Measurements from ENCODE around the gene SCAF11.

The SCAF11 gene

GRCh38 chr12:45887544-45887943 is 102.8 kb downstream of the SCAF11 start:
- TF ChIP-seq CTCF (conservative IDR thresholded peaks at IDR 0.05) = no peak
- TF ChIP-seq ZFX (IDR thresholded peaks at IDR 0.05) = no peak
- no peak overlapping the region for H3K27ac ChIP-seq

GRCh38 chr12:45886685-45887084 is 103.7 kb downstream of the SCAF11 start:
- no peak for TF ChIP-seq ZFX (IDR thresholded peaks at IDR 0.05)
- TF ChIP-seq CTCF (conservative IDR thresholded peaks at IDR 0.05) = no peak
- H3K27ac ChIP-seq = no peak overlapping the region

GRCh38 chr12:45883187-45883586 is 107.2 kb downstream of the SCAF11 start:
- H3K27ac ChIP-seq = no peak overlapping the region
- no peak for TF ChIP-seq CTCF (conservative IDR thresholded peaks at IDR 0.05)
- TF ChIP-seq ZFX (IDR thresholded peaks at IDR 0.05) = no peak

- no peak overlapping the region for H3K27ac ChIP-seq
- TF ChIP-seq ZFX (IDR thresholded peaks at IDR 0.05) (no peak), CTCF (conservative IDR thresholded peaks at IDR 0.05) (no peak)
Measured at GRCh38 chr12:45880533-45880932, 109.8 kb downstream of the SCAF11 start.

GRCh38 chr12:45879363-45879895 is 110.9 kb downstream of the SCAF11 start:
- TF ChIP-seq CTCF (conservative IDR thresholded peaks at IDR 0.05) (no peak), ZFX (IDR thresholded peaks at IDR 0.05) (no peak)
- H3K27ac ChIP-seq = no peak overlapping the region

GRCh38 chr12:45878630-45879255 is 111.6 kb downstream of the SCAF11 start:
- no peak for TF ChIP-seq ZFX (IDR thresholded peaks at IDR 0.05)
- no peak for TF ChIP-seq CTCF (conservative IDR thresholded peaks at IDR 0.05)

GRCh38 chr12:45877069-45877468 is 113.3 kb downstream of the SCAF11 start:
- TF ChIP-seq CTCF (conservative IDR thresholded peaks at IDR 0.05) (no peak), ZFX (IDR thresholded peaks at IDR 0.05) (no peak)
- no peak overlapping the region for H3K27ac ChIP-seq

More at GRCh38 chr12:45878630-45879255, 111.6 kb downstream of the SCAF11 start:
- no peak overlapping the region for H3K27ac ChIP-seq
